Tibial nerve (tissue), 4 donors: ENCODE results near the gene ARPC1A.

ENCODE experiments used
- CTCF ChIP-seq, 5 experiments: fragments of 200-600 bp in 3 of 5; fragments of 450-650 bp in 2 of 5; sonication (generic) in 3 of 5; IDR thresholded peaks; one replicate each; pipeline ENCODE4 v1.5.1; 2016 to 2019; ENCODE audit warnings: antibody characterized with exemption in 5 of 5, mild to moderate bottlenecking in 3 of 5, moderate library complexity in 2 of 5
- EP300 ChIP-seq, 2 donors: sonication (generic); formaldehyde crosslinking; IDR thresholded peaks; one replicate each; pipeline ENCODE4 v1.6.1; 2017; ENCODE audit warnings: antibody characterized with exemption in 2 of 2, mild to moderate bottlenecking in 1 of 2
- POLR2A ChIP-seq, 2 donors: fragments of 450-650 bp; IDR thresholded peaks; one replicate each; pipeline ENCODE4 v1.6.1; 2017; ENCODE audit warnings: antibody characterized with exemption in 2 of 2, mild to moderate bottlenecking in 2 of 2, moderate library complexity in 2 of 2

GRCh38 chr7:99374111-99375064 lies 48.7 kb downstream of the ARPC1A start, which contains the start of gene ARPC1B:
- TF ChIP-seq CTCF (IDR thresholded peaks at IDR 0.05) (no peak), EP300 (IDR thresholded peaks at IDR 0.05) (peak in 1 of 2 donors; percentile 44), POLR2A (IDR thresholded peaks at IDR 0.05) (peak; percentile 3 to 50)
